OCI-LY7 (cell line): ENCODE measurements around the gene IL6. TPM values are rescaled to one million over a fixed set of nuclear protein-coding genes. Genes with fewer than 3 reads are reported as not detected.

Experiments
- BruUV-seq: library from RNA; stranded (reverse); fragments of 400-500 nt; replicated peaks from 2 replicates; lab custom pipeline; 2021; lab: Mats Ljungman, UMichigan
- CTCF ChIA-PET: fragments of 300-600 bp; sonication (Branson Sonifier 250); formaldehyde crosslinking; loops from one replicate; lab custom pipeline; 2022; ENCODE audit warnings: antibody characterized with exemption; ENCODE audit not compliant: unreplicated experiment; lab: Charles Lee
- POLR2A ChIA-PET: fragments of 300-600 bp; sonication (Branson Sonifier 250); formaldehyde crosslinking; loops from one replicate; lab custom pipeline; 2022; ENCODE audit warnings: antibody characterized with exemption; lab: Charles Lee
- DNase-seq: peaks from one replicate; pipeline ENCODE4 v3.0.0-alpha.2; 2015; ENCODE audit warnings: low spot score
- H2AFZ ChIP-seq: fragments of 200-600 bp; sonication (generic), shearing (Covaris generic); 2 replicates; pipeline ENCODE4 v1.6.1; 2014; ENCODE audit warnings: mild to moderate bottlenecking, antibody characterized with exemption, low read length, moderate library complexity
- H3K27ac ChIP-seq: fragments of 200-600 bp; sonication (generic); 2 replicates; pipeline ENCODE4 v1.5.1; 2014; ENCODE audit warnings: mixed run types, low read depth, mild to moderate bottlenecking, moderate library complexity, low read length, inconsistent platforms; ENCODE audit not compliant: poor library complexity, severe bottlenecking
- H3K36me3 ChIP-seq: fragments of 200-600 bp; sonication (generic); 2 replicates; pipeline ENCODE4 v1.6.1; 2014; ENCODE audit warnings: mild to moderate bottlenecking, antibody characterized with exemption, low read length, moderate library complexity, mixed read lengths; ENCODE audit not compliant: insufficient read depth
- H3K4me1 ChIP-seq: fragments of 200-600 bp; sonication (generic); 2 replicates; pipeline ENCODE4 v1.5.1; 2014; ENCODE audit warnings: mild to moderate bottlenecking, low read length; ENCODE audit not compliant: insufficient read depth, poor library complexity, severe bottlenecking
- H3K4me2 ChIP-seq: fragments of 200-600 bp; sonication (generic); 2 replicates; pipeline ENCODE4 v1.6.1; 2014; ENCODE audit warnings: mild to moderate bottlenecking, low read length
- H3K4me3 ChIP-seq: fragments of 200-600 bp; sonication (generic); 2 replicates; pipeline ENCODE4 v1.5.1; 2014; ENCODE audit warnings: mild to moderate bottlenecking, low read depth, low read length; ENCODE audit not compliant: poor library complexity, severe bottlenecking
- H3K79me2 ChIP-seq: fragments of 200-600 bp; sonication (generic); 2 replicates; pipeline ENCODE4 v1.6.1; 2016; ENCODE audit warnings: low read depth, mild to moderate bottlenecking, low read length, moderate library complexity, mixed read lengths; ENCODE audit not compliant: insufficient read depth
- H3K9me2 ChIP-seq: fragments of 200-600 bp; sonication (generic); 2 replicates; pipeline ENCODE4 v1.6.1; 2016; ENCODE audit warnings: mild to moderate bottlenecking, low read length, mixed read lengths; ENCODE audit not compliant: insufficient read depth
- H3K9me3 ChIP-seq: fragments of 200-600 bp; sonication (generic); 2 replicates; pipeline ENCODE4 v1.6.1; 2014; ENCODE audit warnings: mild to moderate bottlenecking, mixed run types, low read length, mixed read lengths
- H4K20me1 ChIP-seq: fragments of 200-600 bp; sonication (generic); 2 replicates; pipeline ENCODE4 v1.6.1; 2014; ENCODE audit warnings: mild to moderate bottlenecking, antibody characterized with exemption, low read length, moderate library complexity, mixed read lengths; ENCODE audit not compliant: insufficient read depth
- CTCF ChIP-seq: fragments of 200-600 bp; sonication (generic); conservative IDR thresholded peaks from 2 replicates; pipeline ENCODE4 v1.5.1; 2014; ENCODE audit warnings: mild to moderate bottlenecking, antibody characterized with exemption, low read length, moderate library complexity, mixed read lengths
- EZH2phosphoT487 ChIP-seq: fragments of 200-600 bp; sonication (generic); IDR thresholded peaks from 2 replicates; pipeline ENCODE4 v1.6.1; 2018; ENCODE audit warnings: low read depth, borderline replicate concordance, mild to moderate bottlenecking, mixed run types, antibody characterized with exemption, low read length, moderate library complexity, mixed read lengths
- intact Hi-C: fragments of 100-400 bp; cut with micrococcal nuclease; formaldehyde crosslinking; loops from one replicate; pipeline ENCODE4 v1.10.0; 2022; ENCODE audit not compliant: unreplicated experiment
- total RNA-seq, 2 experiments: library from RNA; depleted of rRNA in 1 of 2; stranded (reverse); fragments of >200 nt in 1 of 2; shearing (Covaris generic) in 1 of 2; gene quantifications; 2 replicates each; pipeline ENCODE4 v1.2.3, GENCODE V29; 2014 to 2022

IL6 gene
- total RNA-seq, 2 experiments from 2014 or later: not detected

DNA sequence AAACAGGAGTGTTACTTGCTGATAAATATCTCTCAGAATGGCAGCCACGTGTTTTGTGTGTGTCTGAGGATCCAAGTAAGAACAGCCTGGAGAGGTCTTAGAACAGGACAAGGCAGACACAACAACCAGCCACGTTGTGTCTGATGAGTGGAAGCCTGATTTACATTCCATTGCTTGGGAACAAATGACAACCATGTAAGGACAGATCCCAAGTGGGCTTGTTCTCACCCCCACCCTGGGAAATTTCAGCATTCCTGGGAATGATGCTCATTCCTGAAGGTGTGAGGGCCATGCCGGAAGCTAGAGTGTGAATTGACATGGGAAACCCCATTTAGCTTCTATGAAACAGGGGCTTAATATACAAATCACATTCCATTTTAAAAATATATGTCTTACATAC, 35.9 kb downstream of the IL6 start:
- Histone ChIP-seq H3K4me3 (no peak overlapping the region), H4K20me1 (no peaks in the 10 kb centered on the region), H3K79me2 (no peaks in the 10 kb centered on the region), H3K9me2 (no peaks in the 10 kb centered on the region), H3K4me1 (peaks cover 17% of the 10 kb centered on the region), H3K9me3 (no peaks in the 10 kb centered on the region; the same call in 1 of the 2 replicates), H3K4me2 (no peak overlapping the region), H2AFZ (no peak overlapping the region), H3K27ac (no peak overlapping the region), H3K36me3 (no peaks in the 10 kb centered on the region)
- TF ChIP-seq CTCF: no peak
- TF ChIP-seq EZH2phosphoT487: no peak
- no peak for DNase-seq
- intact Hi-C loops: no loop called here
- ChIA-PET CTCF (no interaction called here), POLR2A (interaction anchor here (1.0 kb wide), 1 partner anchor 29 kb away, joined by 9 read pairs; no protein-coding TSS in a partner anchor)
- no TSS peak for BruUV-seq

- no TSS peak for BruUV-seq
- H2AFZ ChIP-seq: peak overlapping the region; percentile 86
Measured at GRCh38 chr7:22765609-22766008, 38.6 kb downstream of the IL6 start.

More at GRCh38 chr7:22765609-22766008, 38.6 kb downstream of the IL6 start:
- Histone ChIP-seq H3K36me3 (no peaks in the 10 kb centered on the region), H3K4me1 (peaks cover 17% of the 10 kb centered on the region), H3K9me2 (no peaks in the 10 kb centered on the region), H3K9me3 (no peaks in the 10 kb centered on the region), H3K79me2 (no peaks in the 10 kb centered on the region), H3K27ac (peak overlapping the region; percentile 59), H4K20me1 (no peaks in the 10 kb centered on the region), H3K4me2 (peak overlapping the region; percentile 65), H3K4me3 (peak overlapping the region; percentile 43)
- CTCF ChIA-PET: no interaction called here
- peak; percentile 85 for DNase-seq
- intact Hi-C loops: no loop called here
- TF ChIP-seq CTCF (0 out of 2 replicates have a peak, but pooled peaks have one; percentile 21), EZH2phosphoT487 (no peak)
- POLR2A ChIA-PET: interaction anchor here (1.4 kb wide), 1 partner anchor 9 kb away, joined by 4 read pairs; no protein-coding TSS in a partner anchor
